GM06990 (cell line): Measurements from ENCODE around the gene BRWD1.
"Not testable (repeated sequence)": the region's sequence is repeated elsewhere in the genome, so short reads cannot be mapped to it uniquely, and the experiment has no call there.

ENCODE experiments used
- DNase-seq: peaks from one replicate; pipeline ENCODE4 v3.0.0-alpha.2; 2011; ENCODE audit not compliant: insufficient read length; ENCODE audit errors: extremely low read depth
- H3K27me3 ChIP-seq: replicated peaks from 2 replicates; pipeline ENCODE4 v1.6.0; 2011; ENCODE audit warnings: low read length; ENCODE audit not compliant: control insufficient read depth, insufficient read depth
- H3K36me3 ChIP-seq: 2 replicates; pipeline ENCODE4 v1.5.1; 2011; ENCODE audit warnings: low read length; ENCODE audit not compliant: control insufficient read depth, insufficient read depth
- H3K4me3 ChIP-seq: replicated peaks from 2 replicates; pipeline ENCODE4 v1.5.1; 2011; ENCODE audit warnings: low read depth, mild to moderate bottlenecking, control low read depth, low read length
- CTCF ChIP-seq: IDR thresholded peaks from 2 replicates; pipeline ENCODE4 v1.5.1; 2011; ENCODE audit warnings: low read length, control low read depth, mild to moderate bottlenecking, inconsistent platforms; ENCODE audit not compliant: insufficient read depth, poor library complexity, severe bottlenecking

BRWD1 gene

GRCh38 chr21:39144191-39144590 is 169.2 kb downstream of the BRWD1 start:
- no peak for DNase-seq
- TF ChIP-seq CTCF, result no peak

GRCh38 chr21:39142972-39143371 is 170.5 kb downstream of the BRWD1 start:
- no peaks in the 10 kb centered on the region for H3K27me3 ChIP-seq
- no peaks in the 10 kb centered on the region for H3K36me3 ChIP-seq
- no peak for DNase-seq

More at GRCh38 chr21:39144191-39144590, 169.2 kb downstream of the BRWD1 start:
- Histone ChIP-seq H3K36me3 (no peaks in the 10 kb centered on the region), H3K27me3 (no peaks in the 10 kb centered on the region), H3K4me3 (no peak overlapping the region)

GRCh38 chr21:39141502-39141901 is 171.9 kb downstream of the BRWD1 start:
- Histone ChIP-seq H3K4me3 (no peak overlapping the region), H3K27me3 (no peaks in the 10 kb centered on the region), H3K36me3 (no peaks in the 10 kb centered on the region)
- TF ChIP-seq CTCF, result no peak
- DNase-seq, result no peak

More at GRCh38 chr21:39142972-39143371, 170.5 kb downstream of the BRWD1 start:
- no peak overlapping the region for H3K4me3 ChIP-seq
- no peak for TF ChIP-seq CTCF

GRCh38 chr21:39137248-39138178 is 175.9 kb downstream of the BRWD1 start:
- TF ChIP-seq CTCF, result no peak
- Histone ChIP-seq H3K27me3 (no peaks in the 10 kb centered on the region; the same call in 1 of the 2 replicates), H3K4me3 (no peak overlapping the region), H3K36me3 (no peaks in the 10 kb centered on the region)
- DNase-seq, result no peak

- Histone ChIP-seq H3K36me3 (no peaks in the 10 kb centered on the region), H3K27me3 (no peaks in the 10 kb centered on the region; the same call in 1 of the 2 replicates), H3K4me3 (no peak overlapping the region)
- DNase-seq, result no peak
- no peak for TF ChIP-seq CTCF
Observed at GRCh38 chr21:39136711-39137110, 176.7 kb downstream of the BRWD1 start.

- not testable (repeated sequence) for H3K27me3 ChIP-seq, H3K36me3 ChIP-seq, DNase-seq, H3K4me3 ChIP-seq
Observed at GRCh38 chr21:39136138-39136537, 177.3 kb downstream of the BRWD1 start.
